Natural killer cell (primary cell): ENCODE data around the gene CELF3. TPM values are rescaled to one million over a fixed set of nuclear protein-coding genes. Genes with fewer than 3 reads are reported as not detected.

Experiments used
- ATAC-seq, 3 donors: fragments of 150-1000 bp in 2 of 3; fragments of 200-7000 bp in 1 of 3; cut with Tn5 transposase; 1 replicate in 1 of 3; 2 replicates in 2 of 3; pipeline ENCODE4 v1.10.0; 2021; ENCODE audit warnings: mild to moderate bottlenecking in 2 of 3, moderate library complexity in 2 of 3
- DNase-seq, 2 donors: peaks; one replicate each; pipeline versions ENCODE4 v3.0.0 to v3.0.0-alpha.2; 2013 to 2021; ENCODE audit warnings: mixed read lengths in 1 of 2
- H3K27ac ChIP-seq: one replicate; pipeline ENCODE4 v1.5.1; 2013; ENCODE audit warnings: mild to moderate bottlenecking, low read length
- H3K27me3 ChIP-seq: one replicate; pipeline ENCODE4 v1.6.1; 2013; ENCODE audit warnings: low read length; ENCODE audit not compliant: control insufficient read depth, insufficient read depth
- H3K36me3 ChIP-seq: one replicate; pipeline ENCODE4 v1.6.1; 2013; ENCODE audit warnings: low read length; ENCODE audit not compliant: control insufficient read depth, insufficient read depth
- H3K4me1 ChIP-seq: one replicate; pipeline ENCODE4 v1.6.1; 2013; ENCODE audit warnings: low read length; ENCODE audit not compliant: control insufficient read depth, insufficient read depth
- H3K4me3 ChIP-seq: one replicate; pipeline ENCODE4 v1.5.1; 2013; ENCODE audit warnings: low read length
- H3K9me3 ChIP-seq: one replicate; pipeline ENCODE4 v1.6.1; 2013; ENCODE audit warnings: low read length; ENCODE audit not compliant: control insufficient read depth, insufficient read depth
- H3K27ac Mint-ChIP-seq, 2 donors: one replicate each; pipeline ENCODE4 v1.8.0; 2022; ENCODE audit warnings: mild to moderate bottlenecking in 2 of 2, mixed read lengths in 2 of 2, moderate library complexity in 1 of 2
- H3K27me3 Mint-ChIP-seq, 2 donors: one replicate each; pipeline ENCODE4 v1.8.0; 2022; ENCODE audit warnings: low read depth in 2 of 2, mixed read lengths in 2 of 2
- H3K36me3 Mint-ChIP-seq: one replicate; pipeline ENCODE4 v1.8.0; 2022; ENCODE audit warnings: mixed read lengths
- H3K4me1 Mint-ChIP-seq, 2 donors: one replicate each; pipeline ENCODE4 v1.8.0; 2022; ENCODE audit warnings: mixed read lengths in 2 of 2
- H3K4me3 Mint-ChIP-seq: one replicate; pipeline ENCODE4 v1.8.0; 2022; ENCODE audit warnings: mild to moderate bottlenecking, moderate library complexity, mixed read lengths
- H3K9me3 Mint-ChIP-seq, 2 donors: one replicate each; pipeline ENCODE4 v1.8.0; 2022; ENCODE audit warnings: mixed read lengths in 2 of 2
- WGBS: methylation state at CpG from one replicate; pipeline ENCODE4 v1.1.7; 2013; ENCODE audit warnings: missing lambda C conversion rate; ENCODE audit not compliant: insufficient coverage; 5-methylcytosine and 5-hydroxymethylcytosine counted together
- intact Hi-C: fragments of 100-400 bp; cut with micrococcal nuclease; formaldehyde crosslinking; loops from one replicate; pipeline ENCODE4 v1.14.2; 2022
- total RNA-seq, 4 donors: library from RNA; stranded (reverse); fragments of 120-200 nt in 1 of 4; gene quantifications; one replicate each; pipeline versions ENCODE4 v1.2.3 to v1.2.4, GENCODE V29; 2013 to 2022
- TF ChIP-seq, protein P1 (sequence below): fragments of 200-600 bp; IDR thresholded peaks from one replicate; pipeline ENCODE4 v1.8.0; 2022; ENCODE audit warnings: antibody characterized with exemption

Gene CELF3
- total RNA-seq, 3 donors from 2014 or later (not counting 1 experiment from before 2014, with no cell fraction given), result not detected

GRCh38 chr1:151713044-151713443 lies 3.6 kb downstream of the CELF3 start:
- H3K36me3 ChIP-seq, result no peaks in the 10 kb centered on the region
- H3K9me3 ChIP-seq, result no peaks in the 10 kb centered on the region
- TF ChIP-seq, protein P1, sequence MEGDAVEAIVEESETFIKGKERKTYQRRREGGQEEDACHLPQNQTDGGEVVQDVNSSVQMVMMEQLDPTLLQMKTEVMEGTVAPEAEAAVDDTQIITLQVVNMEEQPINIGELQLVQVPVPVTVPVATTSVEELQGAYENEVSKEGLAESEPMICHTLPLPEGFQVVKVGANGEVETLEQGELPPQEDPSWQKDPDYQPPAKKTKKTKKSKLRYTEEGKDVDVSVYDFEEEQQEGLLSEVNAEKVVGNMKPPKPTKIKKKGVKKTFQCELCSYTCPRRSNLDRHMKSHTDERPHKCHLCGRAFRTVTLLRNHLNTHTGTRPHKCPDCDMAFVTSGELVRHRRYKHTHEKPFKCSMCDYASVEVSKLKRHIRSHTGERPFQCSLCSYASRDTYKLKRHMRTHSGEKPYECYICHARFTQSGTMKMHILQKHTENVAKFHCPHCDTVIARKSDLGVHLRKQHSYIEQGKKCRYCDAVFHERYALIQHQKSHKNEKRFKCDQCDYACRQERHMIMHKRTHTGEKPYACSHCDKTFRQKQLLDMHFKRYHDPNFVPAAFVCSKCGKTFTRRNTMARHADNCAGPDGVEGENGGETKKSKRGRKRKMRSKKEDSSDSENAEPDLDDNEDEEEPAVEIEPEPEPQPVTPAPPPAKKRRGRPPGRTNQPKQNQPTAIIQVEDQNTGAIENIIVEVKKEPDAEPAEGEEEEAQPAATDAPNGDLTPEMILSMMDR, result no peak
- H3K9me3 Mint-ChIP-seq, result no peaks in the 10 kb centered on the region
- no peaks in the 10 kb centered on the region for H3K36me3 Mint-ChIP-seq
- WGBS, result 76% methylated on average over 2 of the region's 2 CpGs
- peaks cover 14% of the 10 kb centered on the region for H3K27me3 ChIP-seq
- DNase-seq (no peak), ATAC-seq (no peak)
- H3K27me3 Mint-ChIP-seq, result peaks cover 29 to 49% of the 10 kb centered on the region in 2 donors
- intact Hi-C loops, result no loop called here
- H3K4me1 ChIP-seq, result peaks cover 4% of the 10 kb centered on the region
- H3K4me1 Mint-ChIP-seq, result peaks cover 11% of the 10 kb centered on the region in 2 donors
- no peak overlapping the region for H3K27ac ChIP-seq
- no peak overlapping the region for H3K4me3 Mint-ChIP-seq
- no peak overlapping the region for H3K4me3 ChIP-seq
- H3K27ac Mint-ChIP-seq, result no peak overlapping the region

DNA sequence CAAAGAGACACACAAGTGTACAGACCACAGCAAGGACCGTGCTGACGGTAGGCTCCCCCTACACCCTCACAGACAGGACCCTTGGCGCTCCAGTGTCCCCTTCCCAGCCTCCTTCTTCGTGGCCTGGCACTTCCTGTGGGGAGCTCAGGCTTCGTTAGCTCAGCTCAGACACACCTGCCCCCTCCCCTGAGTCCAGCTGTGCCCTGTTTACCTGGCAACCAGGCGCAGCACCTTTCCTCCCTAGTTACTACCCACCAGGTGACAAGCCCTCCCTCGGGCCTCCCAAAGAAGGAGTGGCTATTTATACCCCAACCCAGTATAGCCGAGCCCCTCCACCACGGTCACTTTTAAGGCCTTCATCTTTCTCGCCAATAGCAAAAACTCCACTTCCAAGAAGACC lies 4.7 kb downstream of the CELF3 start:
- WGBS, result 61% methylated on average over 10 of the region's 10 CpGs
- no peak for DNase-seq
- Mint-ChIP-seq H3K36me3 (no peaks in the 10 kb centered on the region), H3K4me1 (peaks cover 3% of the 10 kb centered on the region in 2 donors), H3K27me3 (peaks cover 19 to 38% of the 10 kb centered on the region in 2 donors), H3K27ac (no peak overlapping the region), H3K9me3 (no peaks in the 10 kb centered on the region), H3K4me3 (no peak overlapping the region)
- Histone ChIP-seq H3K4me3 (no peak overlapping the region), H3K27ac (no peak overlapping the region), H3K4me1 (peaks cover 3% of the 10 kb centered on the region), H3K27me3 (peaks cover 7% of the 10 kb centered on the region), H3K9me3 (no peaks in the 10 kb centered on the region), H3K36me3 (no peaks in the 10 kb centered on the region)
- ATAC-seq, result no peak
- TF ChIP-seq, protein P1, result no peak
- intact Hi-C loops, result no loop called here

- TF ChIP-seq, protein P1, result no peak
- 91% methylated on average over 20 of the region's 21 CpGs for WGBS
Measured at GRCh38 chr1:151711044-151711800, 5.4 kb downstream of the CELF3 start.

More at GRCh38 chr1:151711044-151711800, 5.4 kb downstream of the CELF3 start:
- peaks cover 0 to 6% of the 10 kb centered on the region in 2 donors for H3K4me1 Mint-ChIP-seq
- no peaks in the 10 kb centered on the region for H3K9me3 ChIP-seq
- no peaks in the 10 kb centered on the region for H3K36me3 ChIP-seq
- intact Hi-C loops, result no loop called here
- no peak overlapping the region for H3K27ac ChIP-seq
- H3K4me3 ChIP-seq, result no peak overlapping the region
- peaks cover 19 to 35% of the 10 kb centered on the region in 2 donors for H3K27me3 Mint-ChIP-seq
- DNase-seq (no peak), ATAC-seq (no peak)
- no peak overlapping the region for H3K4me3 Mint-ChIP-seq
- peaks cover 4% of the 10 kb centered on the region for H3K27me3 ChIP-seq
- H3K36me3 Mint-ChIP-seq, result no peaks in the 10 kb centered on the region
- H3K4me1 ChIP-seq, result no peaks in the 10 kb centered on the region
- H3K9me3 Mint-ChIP-seq, result no peaks in the 10 kb centered on the region
- no peak overlapping the region for H3K27ac Mint-ChIP-seq
